Measurements from ENCODE around the gene SPP2.

The SPP2 gene, protein sequence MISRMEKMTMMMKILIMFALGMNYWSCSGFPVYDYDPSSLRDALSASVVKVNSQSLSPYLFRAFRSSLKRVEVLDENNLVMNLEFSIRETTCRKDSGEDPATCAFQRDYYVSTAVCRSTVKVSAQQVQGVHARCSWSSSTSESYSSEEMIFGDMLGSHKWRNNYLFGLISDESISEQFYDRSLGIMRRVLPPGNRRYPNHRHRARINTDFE

GRCh38 chr2:234050455-234051135 is at the start of gene SPP2:
TSS of gene SPP2 (plus strand) at chr2:234050702. CDS start at chr2:234050787, 85 bp downstream.
- no peak for DNase-seq

- DNase-seq: no peak
Observed at GRCh38 chr2:234001380-234002160, 48.9 kb upstream of the SPP2 start.

DNA sequence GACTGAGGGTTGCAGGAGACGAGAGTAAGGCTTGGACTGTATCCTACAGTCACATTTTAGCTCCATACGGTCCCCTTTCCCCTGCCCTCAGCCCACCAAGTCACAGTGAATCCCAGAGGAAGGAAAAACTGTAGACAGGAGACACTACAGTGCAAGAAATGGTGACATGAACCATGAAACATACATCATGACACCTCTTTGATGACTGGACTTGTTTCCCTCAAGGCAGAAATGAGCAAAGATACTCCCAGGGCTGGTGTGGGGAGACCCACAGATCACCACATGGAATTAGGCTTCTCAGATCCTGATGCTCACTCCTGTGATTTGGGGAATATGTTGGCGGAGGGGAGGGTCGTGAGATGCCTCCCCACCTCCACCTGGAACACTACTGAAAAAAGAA is 48.2 kb upstream of the SPP2 start:
- DNase-seq: no peak

GRCh38 chr2:234003972-234004617 is 46.4 kb upstream of the SPP2 start:
- DNase-seq: peak; percentile 18

- no peak for DNase-seq
Observed at GRCh38 chr2:234005126-234005525, 45.4 kb upstream of the SPP2 start.

- no peak for DNase-seq
Observed at GRCh38 chr2:234006501-234006900, 44.0 kb upstream of the SPP2 start.

DNA sequence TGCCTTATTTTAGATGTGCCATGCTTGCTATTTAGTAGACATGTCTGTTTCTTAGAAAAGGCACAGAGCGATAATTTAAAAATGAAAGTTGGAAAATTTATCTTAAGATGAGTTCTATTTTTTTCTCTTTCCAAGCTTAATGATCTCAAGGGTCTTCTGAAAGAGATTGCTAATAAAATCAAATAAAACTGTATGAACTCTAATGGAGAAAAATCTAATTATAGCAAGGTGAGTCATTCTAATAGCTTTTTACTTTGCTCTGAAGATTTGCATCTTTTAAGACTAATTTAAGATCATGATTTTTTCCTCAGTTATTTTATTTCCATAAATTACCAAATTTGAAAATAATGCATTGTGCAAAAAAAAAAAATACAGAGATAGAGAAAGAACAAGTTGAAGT is 36.1 kb upstream of the SPP2 start:
- no peak for DNase-seq

DNA sequence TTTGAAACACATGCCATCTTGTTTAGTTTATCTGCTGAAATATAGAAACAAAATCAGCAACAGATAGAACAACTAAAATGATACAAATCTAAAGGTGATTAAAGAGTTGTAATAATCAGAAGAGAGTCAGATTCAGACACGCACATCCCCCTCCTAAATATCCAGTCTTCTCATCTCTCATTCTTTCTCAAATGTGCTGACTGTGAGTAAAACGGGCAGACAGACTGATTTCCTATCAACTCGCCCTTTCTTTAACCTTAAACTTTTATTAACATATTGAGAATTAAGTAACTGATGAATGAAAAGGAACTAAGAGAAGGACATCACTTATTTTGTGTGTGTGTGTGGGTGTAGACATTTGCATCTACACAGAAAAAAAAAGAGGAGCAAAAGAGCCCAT is 34.6 kb upstream of the SPP2 start:
- no peak for DNase-seq

DNA sequence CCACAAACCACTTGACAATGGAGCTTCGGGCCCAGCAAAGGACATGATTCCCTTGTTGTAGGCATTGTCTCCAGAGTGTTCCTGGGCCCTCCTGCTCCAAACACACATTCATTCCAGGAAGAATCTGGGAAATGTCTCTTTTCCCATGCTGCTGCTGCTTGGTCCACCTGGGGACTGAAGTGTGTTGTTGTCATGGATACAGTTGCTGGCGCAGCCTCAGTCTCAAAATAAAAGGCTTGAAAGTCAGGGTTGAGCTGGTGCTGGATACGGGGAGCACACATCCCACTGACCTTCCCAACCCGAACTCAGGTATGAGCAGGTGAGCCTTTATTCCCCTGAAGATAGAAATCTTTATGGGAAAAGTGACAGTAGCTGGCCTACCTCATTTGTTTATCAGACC is 30.6 kb upstream of the SPP2 start:
- DNase-seq: no peak

DNA sequence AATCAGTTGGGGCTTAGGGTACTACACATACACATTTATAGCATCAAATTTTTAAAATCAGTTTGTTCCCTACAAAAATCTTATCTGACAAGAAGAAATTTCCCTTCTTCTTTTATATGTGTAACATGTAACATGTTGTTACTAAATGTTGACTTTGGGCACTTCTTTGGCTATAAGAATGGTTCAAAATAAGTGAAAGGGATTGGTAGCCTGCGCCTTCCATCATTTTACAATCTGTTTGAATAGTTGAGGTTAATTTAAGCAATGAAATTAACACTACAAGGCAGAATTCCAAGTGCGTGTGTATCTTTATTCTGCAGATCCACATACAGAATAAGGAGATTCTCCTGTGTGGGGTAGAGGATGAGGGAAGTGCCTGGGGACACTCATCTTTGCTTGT is 30.2 kb upstream of the SPP2 start:
- no peak for DNase-seq

GRCh38 chr2:234022424-234022823 is 28.1 kb upstream of the SPP2 start:
- DNase-seq: no peak

- no peak for DNase-seq
Observed at GRCh38 chr2:234024304-234024703, 26.2 kb upstream of the SPP2 start.

DNA sequence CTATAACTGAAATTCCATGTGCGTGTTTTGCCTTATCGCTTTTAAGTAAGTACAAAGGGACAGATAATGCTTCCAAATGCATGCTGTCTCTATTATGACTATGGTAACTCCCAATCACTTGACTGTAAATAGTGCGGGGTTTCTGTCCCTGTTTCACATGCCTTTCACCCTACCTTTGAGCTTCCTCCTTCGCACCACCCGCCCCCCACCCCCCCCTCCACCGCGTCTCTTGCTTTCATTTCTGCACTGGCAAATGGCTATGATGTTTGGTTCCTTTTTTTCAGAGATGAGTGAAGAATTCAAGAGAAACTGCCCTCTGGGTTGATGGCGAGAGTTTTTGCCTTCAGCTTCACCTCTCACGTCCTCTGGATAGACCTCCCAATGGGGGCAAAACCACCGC is 25.0 kb upstream of the SPP2 start:
- DNase-seq: peak; percentile 50

- peak; percentile 78 for DNase-seq
Observed at GRCh38 chr2:234025891-234026401, 24.6 kb upstream of the SPP2 start.

GRCh38 chr2:234026693-234027254 is 23.7 kb upstream of the SPP2 start:
- DNase-seq: no peak

- no peak for DNase-seq
Observed at GRCh38 chr2:234027641-234028040, 22.9 kb upstream of the SPP2 start.

DNA sequence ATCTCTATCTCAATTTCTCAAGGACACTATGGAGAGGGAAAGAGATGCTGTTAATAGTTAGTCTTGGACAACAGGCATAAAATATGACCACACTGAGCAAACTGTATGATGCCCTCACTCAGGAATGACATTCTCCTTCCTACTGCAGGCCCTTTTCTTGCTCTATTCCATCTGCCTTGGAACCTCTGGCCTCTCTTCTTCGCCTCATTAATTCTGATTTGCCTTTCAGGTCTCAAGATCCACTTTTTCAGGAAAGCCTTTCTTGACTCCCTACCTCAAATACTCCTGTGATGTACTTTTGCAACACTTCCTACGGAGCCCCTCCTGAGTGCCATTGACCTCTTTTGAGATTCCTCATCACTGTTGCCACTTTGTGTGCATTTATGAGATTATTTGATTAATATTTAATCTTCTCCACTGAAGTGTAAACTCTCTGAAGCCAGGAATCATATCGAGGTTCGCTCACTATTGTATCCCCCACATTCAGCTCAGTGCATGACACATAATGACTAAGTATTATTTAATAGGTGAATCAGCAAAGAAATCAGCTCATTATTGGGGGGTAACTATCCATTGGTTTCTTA is 21.3 kb upstream of the SPP2 start:
- DNase-seq: no peak

GRCh38 chr2:234031207-234031606 is 19.3 kb upstream of the SPP2 start:
- DNase-seq: no peak

- no peak for DNase-seq
Observed at GRCh38 chr2:234032279-234032856, 18.1 kb upstream of the SPP2 start.

- no peak for DNase-seq
Observed at GRCh38 chr2:234033174-234033573, 17.3 kb upstream of the SPP2 start.

DNA sequence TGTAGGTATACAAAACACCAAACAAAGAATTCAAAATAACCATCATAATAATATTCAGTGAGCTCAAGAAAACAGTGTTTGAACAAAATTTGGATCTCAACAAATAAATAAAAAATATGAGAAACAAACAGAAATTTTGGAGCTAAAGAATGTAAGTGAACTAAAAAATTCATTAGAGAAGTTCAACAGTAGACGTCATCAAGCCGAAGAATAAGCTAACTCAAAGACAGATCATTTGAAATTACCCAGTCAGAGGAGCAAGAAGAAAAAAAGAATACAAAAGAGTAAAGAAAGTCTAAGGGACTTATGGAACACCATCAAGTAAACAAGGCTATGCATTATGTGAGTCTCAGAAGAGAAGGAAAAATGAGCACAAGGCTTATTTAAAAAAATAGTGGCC is 16.6 kb upstream of the SPP2 start:
- no peak for DNase-seq

Data from NCI-H2227 treated with DMSO at 0.1 percent for 48 hours (cell line).